ENCODE data around the gene TUBB2B.
"Not testable (repeated sequence)": the region's sequence is repeated elsewhere in the genome, so short reads cannot be mapped to it uniquely, and the experiment has no call there.

The TUBB2B gene

DNA sequence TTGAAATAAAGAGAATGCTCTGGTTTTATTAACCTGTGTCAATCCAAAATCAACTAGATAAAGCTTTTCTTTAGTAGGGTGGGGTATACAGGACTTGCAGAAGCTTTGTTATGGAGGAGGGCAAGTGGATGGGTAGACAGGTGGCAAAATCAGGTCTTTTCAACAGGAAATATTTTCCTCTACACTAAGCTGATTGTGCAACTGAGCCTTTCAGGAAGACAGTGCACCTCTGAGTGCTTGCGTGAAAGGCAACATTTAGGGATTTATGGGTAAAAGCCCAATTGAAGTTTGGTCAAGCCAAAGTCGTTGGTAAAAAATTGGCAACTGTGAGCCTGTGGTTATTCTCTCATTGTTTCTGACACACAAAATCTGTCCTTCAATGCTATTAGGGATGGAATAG, 46.3 kb downstream of the TUBB2B start:
- TF ChIP-seq, protein P1, sequence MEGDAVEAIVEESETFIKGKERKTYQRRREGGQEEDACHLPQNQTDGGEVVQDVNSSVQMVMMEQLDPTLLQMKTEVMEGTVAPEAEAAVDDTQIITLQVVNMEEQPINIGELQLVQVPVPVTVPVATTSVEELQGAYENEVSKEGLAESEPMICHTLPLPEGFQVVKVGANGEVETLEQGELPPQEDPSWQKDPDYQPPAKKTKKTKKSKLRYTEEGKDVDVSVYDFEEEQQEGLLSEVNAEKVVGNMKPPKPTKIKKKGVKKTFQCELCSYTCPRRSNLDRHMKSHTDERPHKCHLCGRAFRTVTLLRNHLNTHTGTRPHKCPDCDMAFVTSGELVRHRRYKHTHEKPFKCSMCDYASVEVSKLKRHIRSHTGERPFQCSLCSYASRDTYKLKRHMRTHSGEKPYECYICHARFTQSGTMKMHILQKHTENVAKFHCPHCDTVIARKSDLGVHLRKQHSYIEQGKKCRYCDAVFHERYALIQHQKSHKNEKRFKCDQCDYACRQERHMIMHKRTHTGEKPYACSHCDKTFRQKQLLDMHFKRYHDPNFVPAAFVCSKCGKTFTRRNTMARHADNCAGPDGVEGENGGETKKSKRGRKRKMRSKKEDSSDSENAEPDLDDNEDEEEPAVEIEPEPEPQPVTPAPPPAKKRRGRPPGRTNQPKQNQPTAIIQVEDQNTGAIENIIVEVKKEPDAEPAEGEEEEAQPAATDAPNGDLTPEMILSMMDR (IDR thresholded peaks at IDR 0.05; ENCODE audit: low read depth, low read length), result no peak
- DNase-seq, result no peak
- H3K27ac ChIP-seq, result no peak overlapping the region
- H3K9me3 ChIP-seq (ENCODE audit: severe bottlenecking), result no peaks in the 10 kb centered on the region
- no peaks in the 10 kb centered on the region for H3K27me3 ChIP-seq (ENCODE audit: insufficient read depth, low read depth, severe bottlenecking)
- peaks cover 4% of the 10 kb centered on the region; the same call in 1 of the 2 replicates for H3K36me3 ChIP-seq
- H3K4me3 ChIP-seq (ENCODE audit: low read depth, low read length), result no peak overlapping the region

DNA sequence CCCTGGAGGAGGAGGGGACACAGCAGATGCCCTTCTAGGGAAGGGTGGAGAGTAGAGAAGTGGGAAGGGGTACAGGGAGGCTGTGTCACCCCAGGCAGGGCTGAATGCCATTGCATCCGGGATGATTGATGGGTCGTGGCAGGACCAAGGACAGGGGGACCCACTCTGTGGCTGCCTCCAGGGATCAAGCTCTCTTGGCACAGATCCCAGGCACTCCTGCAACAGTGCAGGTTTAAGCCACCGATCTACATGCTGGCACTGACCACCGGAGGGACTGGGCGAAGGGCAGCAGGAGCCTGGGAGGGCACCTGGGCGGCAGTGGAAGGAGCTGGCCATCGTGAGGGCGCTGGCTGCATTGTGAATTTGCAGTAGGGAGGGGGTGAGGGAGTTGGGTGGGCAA, 47.5 kb downstream of the TUBB2B start:
- not testable (repeated sequence) for H3K27ac ChIP-seq; H3K9me3 ChIP-seq (ENCODE audit: severe bottlenecking); DNase-seq; H3K36me3 ChIP-seq; H3K27me3 ChIP-seq (ENCODE audit: insufficient read depth, low read depth, severe bottlenecking); H3K4me3 ChIP-seq (ENCODE audit: low read depth, low read length)

DNA sequence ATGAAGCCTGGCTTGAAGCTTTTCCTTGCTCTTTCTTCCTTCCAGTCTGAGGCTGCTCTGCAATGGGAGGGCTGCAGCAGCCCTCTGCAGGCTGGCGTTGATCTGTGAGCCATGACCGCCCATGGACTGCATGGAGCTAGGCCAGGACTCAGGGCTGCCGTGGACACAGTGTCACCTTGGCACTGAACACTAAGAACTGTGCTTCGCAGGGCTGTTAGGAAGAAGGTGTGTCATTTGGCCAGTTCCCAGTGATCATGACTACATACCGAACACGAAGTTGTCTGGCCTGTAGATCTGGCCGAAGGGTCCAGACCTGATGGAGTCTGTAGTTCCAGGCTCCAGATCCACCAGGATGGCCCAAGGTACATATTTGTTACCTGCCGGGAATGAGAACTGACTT, 48.8 kb downstream of the TUBB2B start:
- not testable (repeated sequence) for DNase-seq; H3K4me3 ChIP-seq (ENCODE audit: low read depth, low read length); H3K27me3 ChIP-seq (ENCODE audit: insufficient read depth, low read depth, severe bottlenecking); H3K36me3 ChIP-seq; H3K27ac ChIP-seq; H3K9me3 ChIP-seq (ENCODE audit: severe bottlenecking)

DNA sequence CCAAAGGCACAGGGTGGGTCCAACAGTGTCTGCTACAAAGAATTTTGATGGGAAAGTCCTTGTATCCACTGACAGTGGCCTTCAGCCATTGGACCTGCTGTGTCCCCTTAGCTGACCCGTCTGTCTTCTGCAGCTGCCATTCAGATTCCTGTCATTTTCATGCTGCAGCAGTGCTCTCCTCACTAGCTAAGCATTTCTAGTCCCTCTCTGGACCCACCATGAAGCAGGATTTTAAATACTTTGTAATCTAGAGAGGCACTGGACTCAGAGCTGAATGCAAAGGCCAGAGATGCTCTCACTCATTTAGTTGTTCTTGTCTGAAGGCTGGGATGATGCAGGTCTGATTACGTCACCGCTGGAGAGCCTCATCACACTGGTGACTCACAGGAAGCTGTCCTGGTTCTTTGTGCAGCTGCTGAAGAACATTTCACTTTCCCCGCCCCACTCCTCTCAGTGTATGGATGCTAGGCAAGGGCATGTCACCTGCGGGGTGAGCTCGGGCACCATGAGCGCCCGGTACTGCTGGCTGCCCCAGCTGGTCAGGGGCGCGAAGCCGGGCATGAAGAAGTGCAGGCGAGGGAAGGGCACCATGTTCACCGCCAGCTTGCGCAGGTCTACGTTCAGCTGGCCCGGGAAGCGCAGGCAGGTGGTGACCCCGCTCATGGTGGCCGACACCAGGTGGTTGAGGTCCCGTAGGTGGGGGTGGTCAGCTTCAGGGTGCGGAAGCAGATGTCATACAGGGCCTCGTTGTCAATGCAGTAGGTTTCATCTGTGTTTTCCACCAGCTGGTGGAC, 50.7 kb downstream of the TUBB2B start:
- Histone ChIP-seq H3K27ac (no peak overlapping the region), H3K4me3 (ENCODE audit: low read depth, low read length) (no peak overlapping the region), H3K9me3 (ENCODE audit: severe bottlenecking) (no peaks in the 10 kb centered on the region), H3K27me3 (ENCODE audit: insufficient read depth, low read depth, severe bottlenecking) (no peaks in the 10 kb centered on the region), H3K36me3 (no peaks in the 10 kb centered on the region)
- TF ChIP-seq, protein P1 (IDR thresholded peaks at IDR 0.05; ENCODE audit: low read depth, low read length), result no peak
- DNase-seq, result no peak

DNA sequence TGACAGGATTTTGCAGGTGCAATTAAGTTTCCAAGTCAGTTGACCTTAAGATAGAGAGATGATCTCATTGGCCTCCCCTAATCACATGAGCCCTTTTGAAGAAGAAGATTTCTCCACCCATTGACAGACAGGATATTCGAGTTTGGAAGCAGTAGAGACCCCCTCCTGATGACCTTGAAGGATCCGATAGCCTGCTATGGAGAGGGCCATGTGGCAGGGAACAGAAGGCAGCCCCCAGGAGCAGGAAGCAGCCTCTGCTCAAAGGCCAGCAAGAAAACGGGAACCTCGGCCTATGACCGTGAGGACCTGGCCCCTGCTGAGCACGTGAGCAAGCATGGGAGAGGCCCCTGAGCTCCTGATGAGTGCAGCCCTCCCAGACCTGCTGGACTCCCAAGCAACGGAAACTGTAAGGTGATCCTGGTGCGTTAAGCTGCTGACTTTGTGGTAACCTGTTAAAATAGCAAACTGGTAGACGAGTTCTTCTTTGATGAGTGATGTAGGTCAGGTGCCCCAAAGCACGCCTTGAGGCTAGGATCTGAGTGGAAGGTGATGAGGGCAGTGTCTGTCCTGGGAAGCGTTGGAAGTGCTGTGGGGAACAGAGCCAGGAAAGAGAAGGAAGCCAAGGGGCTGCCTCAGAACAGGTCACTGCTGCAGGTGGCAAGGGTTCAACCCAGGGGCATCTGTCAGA, 51.6 kb downstream of the TUBB2B start:
- no peak overlapping the region for H3K27ac ChIP-seq
- no peak for DNase-seq
- no peak overlapping the region for H3K4me3 ChIP-seq (ENCODE audit: low read depth, low read length)
- no peaks in the 10 kb centered on the region for H3K27me3 ChIP-seq (ENCODE audit: insufficient read depth, low read depth, severe bottlenecking)
- TF ChIP-seq, protein P1 (IDR thresholded peaks at IDR 0.05; ENCODE audit: low read depth, low read length), result no peak
- peaks cover 2% of the 10 kb centered on the region for H3K9me3 ChIP-seq (ENCODE audit: severe bottlenecking)
- no peaks in the 10 kb centered on the region for H3K36me3 ChIP-seq
